ENCODE data around the gene CDHR4.
"Not testable (repeated sequence)": the region's sequence is repeated elsewhere in the genome, so short reads cannot be mapped to it uniquely, and the experiment has no call there.

The CDHR4 gene

GRCh38 chr3:49792371-49793150 is 7.1 kb downstream of the CDHR4 start:
- H3K9me3 Mint-ChIP-seq (ENCODE audit: low read depth) = no peaks in the 10 kb centered on the region
- H3K4me3 Mint-ChIP-seq = no peak overlapping the region
- no peaks in the 10 kb centered on the region for H3K27me3 Mint-ChIP-seq
- H3K36me3 Mint-ChIP-seq = no peaks in the 10 kb centered on the region
- H3K4me1 Mint-ChIP-seq (ENCODE audit: low read depth) = peaks cover 3% of the 10 kb centered on the region
- no peak overlapping the region for H3K27ac Mint-ChIP-seq

- Mint-ChIP-seq H3K4me3 (no peak overlapping the region), H3K4me1 (ENCODE audit: low read depth) (peaks cover 11% of the 10 kb centered on the region), H3K36me3 (no peaks in the 10 kb centered on the region), H3K27me3 (no peaks in the 10 kb centered on the region), H3K27ac (no peak overlapping the region), H3K9me3 (ENCODE audit: low read depth) (no peaks in the 10 kb centered on the region)
Observed at GRCh38 chr3:49791571-49791970, 8.1 kb downstream of the CDHR4 start.

DNA sequence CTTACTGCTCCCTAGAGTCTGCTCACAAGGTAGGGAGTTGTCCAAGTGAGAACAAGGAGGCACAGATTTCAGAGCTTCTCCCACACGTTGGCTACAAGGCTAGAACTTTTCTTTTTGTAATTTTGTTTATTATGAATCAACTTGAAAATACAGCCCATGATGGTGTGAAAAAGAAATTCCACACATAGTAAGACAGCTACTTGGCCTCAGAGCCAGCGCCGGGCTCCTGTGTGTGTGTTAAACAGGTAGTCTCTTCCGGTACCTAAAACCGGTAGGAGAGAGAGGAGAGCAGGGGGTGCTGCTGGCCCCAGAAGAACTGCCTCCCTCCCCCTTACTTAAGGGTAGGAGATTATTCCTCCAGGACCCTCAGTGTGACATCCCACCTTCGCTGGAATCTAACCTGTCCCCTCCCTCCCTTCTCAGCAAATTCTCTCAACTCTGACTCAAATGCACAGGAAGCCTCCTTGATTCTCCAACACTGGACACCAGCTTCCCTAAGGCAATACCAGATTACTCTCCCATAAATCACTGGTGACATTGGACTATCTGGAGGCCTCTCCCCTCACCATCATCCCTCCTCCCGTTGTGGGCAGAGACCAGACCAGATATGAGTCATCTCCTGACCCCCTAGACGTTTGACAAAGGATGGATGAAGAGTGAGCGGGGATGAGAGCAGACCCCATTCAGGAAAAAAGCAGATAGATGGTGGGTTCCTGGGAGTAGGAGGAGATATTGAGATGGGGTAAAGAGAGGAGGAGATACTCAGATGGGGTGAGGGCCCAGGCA is 8.9 kb downstream of the CDHR4 start:
- Mint-ChIP-seq H3K36me3 (no peaks in the 10 kb centered on the region), H3K27me3 (no peaks in the 10 kb centered on the region), H3K4me1 (ENCODE audit: low read depth) (peaks cover 13% of the 10 kb centered on the region), H3K27ac (no peak overlapping the region), H3K4me3 (no peak overlapping the region), H3K9me3 (ENCODE audit: low read depth) (no peaks in the 10 kb centered on the region)

- H3K27ac Mint-ChIP-seq = no peak overlapping the region
- no peak overlapping the region for H3K4me3 Mint-ChIP-seq
- H3K27me3 Mint-ChIP-seq = no peaks in the 10 kb centered on the region
- peaks cover 4% of the 10 kb centered on the region for H3K36me3 Mint-ChIP-seq
- H3K9me3 Mint-ChIP-seq (ENCODE audit: low read depth) = no peaks in the 10 kb centered on the region
- H3K4me1 Mint-ChIP-seq (ENCODE audit: low read depth) = peaks cover 28% of the 10 kb centered on the region
Observed at GRCh38 chr3:49788056-49788455, 11.6 kb downstream of the CDHR4 start.

DNA sequence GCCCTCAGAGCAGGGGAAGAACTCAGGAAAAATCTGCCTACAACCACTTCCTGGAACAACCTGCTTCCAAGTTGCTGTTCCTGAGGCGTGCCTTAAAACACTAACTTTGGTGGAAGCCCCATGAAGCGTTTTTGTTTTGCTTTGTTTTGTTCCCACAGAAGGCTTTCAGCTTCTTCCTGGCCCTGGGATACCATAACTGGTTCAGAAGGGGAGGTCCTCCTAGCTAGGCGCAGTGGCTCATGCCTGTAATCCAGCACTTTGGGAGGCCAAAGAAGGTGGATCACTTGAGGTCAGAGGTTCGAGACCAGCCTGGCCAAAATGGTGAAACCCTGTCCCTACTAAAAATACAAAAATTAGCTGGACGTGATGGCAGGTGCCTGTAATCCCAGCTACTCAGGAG is 12.1 kb downstream of the CDHR4 start:
- Mint-ChIP-seq H3K27me3 (no peaks in the 10 kb centered on the region), H3K4me1 (ENCODE audit: low read depth) (peaks cover 30% of the 10 kb centered on the region), H3K4me3 (no peak overlapping the region), H3K36me3 (peaks cover 4% of the 10 kb centered on the region), H3K27ac (peak overlapping the region; percentile 96), H3K9me3 (ENCODE audit: low read depth) (no peaks in the 10 kb centered on the region)

DNA sequence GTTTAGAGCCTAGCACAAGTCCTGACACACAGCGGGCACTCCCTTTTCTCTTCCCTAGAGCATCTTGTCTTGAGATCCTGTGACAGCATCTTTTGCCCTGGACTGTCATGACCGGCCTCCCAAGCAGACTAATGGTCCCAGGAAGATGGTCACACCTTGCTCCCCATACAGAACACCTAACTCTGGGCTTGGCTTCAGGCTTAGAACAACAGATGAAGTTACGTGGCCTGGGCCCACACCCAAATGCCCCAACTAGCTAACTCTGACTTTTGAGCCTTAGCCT is 12.6 kb downstream of the CDHR4 start:
- peak overlapping the region; percentile 95 for H3K4me3 Mint-ChIP-seq
- no peaks in the 10 kb centered on the region for H3K27me3 Mint-ChIP-seq
- H3K9me3 Mint-ChIP-seq (ENCODE audit: low read depth) = no peaks in the 10 kb centered on the region
- H3K36me3 Mint-ChIP-seq = peaks cover 4% of the 10 kb centered on the region
- peak overlapping the region; percentile 96 for H3K27ac Mint-ChIP-seq
- peaks cover 34% of the 10 kb centered on the region for H3K4me1 Mint-ChIP-seq (ENCODE audit: low read depth)

- Mint-ChIP-seq H3K36me3 (peaks cover 4% of the 10 kb centered on the region), H3K4me3 (peak within 1 kb of the TSS; percentile 95), H3K9me3 (ENCODE audit: low read depth) (no peaks in the 10 kb centered on the region), H3K27me3 (no peaks in the 10 kb centered on the region), H3K4me1 (ENCODE audit: low read depth) (peaks cover 34% of the 10 kb centered on the region), H3K27ac (peak within 1 kb of the TSS; percentile 96)
Observed at GRCh38 chr3:49786357-49787181, 13.1 kb downstream of the CDHR4 start, which contains the start of gene IP6K1. Gene IP6K1, minus strand, starts transcription at chr3:49786542. Its CDS starts 38,502 bp downstream, at chr3:49748040.

DNA sequence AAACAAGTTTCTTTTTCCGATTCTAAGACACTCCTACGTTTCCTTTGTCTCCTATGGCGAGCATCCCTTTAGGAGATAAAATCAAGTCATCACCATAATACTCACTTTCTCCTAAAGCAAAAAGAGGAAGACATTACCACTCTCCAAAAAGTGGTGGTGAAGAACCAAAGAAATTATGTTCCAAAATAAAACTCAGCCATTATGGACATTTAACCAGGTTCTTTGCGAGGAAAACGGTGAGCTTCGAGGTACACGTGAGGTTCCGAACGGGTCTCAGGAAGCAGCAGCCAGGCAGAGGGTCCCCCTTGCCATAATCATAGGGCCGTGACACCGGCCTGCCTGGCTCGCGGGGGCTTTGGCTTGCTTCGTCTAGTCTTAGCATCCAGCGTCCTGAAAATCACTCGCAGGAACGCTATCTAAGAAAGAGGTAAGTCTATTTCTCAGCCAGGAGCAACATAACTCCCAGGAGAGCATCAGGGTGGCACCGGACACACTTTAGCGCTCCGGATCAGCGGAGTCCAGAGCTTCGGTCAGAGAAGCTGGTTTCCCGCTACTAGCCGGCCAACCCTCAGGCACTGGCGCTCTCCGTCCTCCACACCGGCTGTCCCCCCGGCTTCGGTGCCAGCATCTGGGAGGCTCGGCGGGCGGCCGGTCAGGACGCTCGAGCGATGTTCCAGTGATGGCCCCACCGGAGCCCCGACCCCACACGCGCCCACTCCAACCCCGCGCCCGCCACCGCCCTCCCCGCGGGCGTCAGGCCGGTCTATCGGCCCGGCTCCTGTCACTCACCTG is 13.9 kb downstream of the CDHR4 start:
- Mint-ChIP-seq H3K27ac (peak overlapping the region; percentile 88), H3K27me3 (no peaks in the 10 kb centered on the region), H3K36me3 (peaks cover 7% of the 10 kb centered on the region), H3K4me1 (ENCODE audit: low read depth) (peaks cover 41% of the 10 kb centered on the region), H3K9me3 (ENCODE audit: low read depth) (no peaks in the 10 kb centered on the region), H3K4me3 (peak overlapping the region; percentile 95)

DNA sequence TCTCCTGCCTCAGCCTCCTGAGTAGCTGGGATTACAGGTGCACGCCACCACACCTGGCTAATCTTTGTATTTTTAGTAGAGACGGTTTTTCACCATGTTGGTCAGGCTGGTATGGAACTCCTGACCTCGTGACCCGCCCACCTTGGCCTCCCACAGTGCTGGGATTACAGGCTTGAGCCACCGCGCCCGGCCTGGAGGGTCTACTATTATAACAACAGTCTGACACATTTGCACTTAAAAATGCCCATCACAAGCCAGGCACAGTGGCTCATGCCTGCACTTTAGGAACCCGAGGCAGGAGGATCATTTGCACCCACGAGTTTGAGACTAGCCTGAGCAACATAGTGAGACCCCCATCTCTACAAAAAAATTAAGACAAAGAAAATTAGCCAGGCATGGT is 17.4 kb downstream of the CDHR4 start:
- H3K4me1 Mint-ChIP-seq (ENCODE audit: low read depth) = peaks cover 54% of the 10 kb centered on the region
- H3K4me3 Mint-ChIP-seq = peak overlapping the region; percentile 20
- H3K27ac Mint-ChIP-seq; H3K27me3 Mint-ChIP-seq; H3K9me3 Mint-ChIP-seq (ENCODE audit: low read depth); H3K36me3 Mint-ChIP-seq: not testable (repeated sequence)

DNA sequence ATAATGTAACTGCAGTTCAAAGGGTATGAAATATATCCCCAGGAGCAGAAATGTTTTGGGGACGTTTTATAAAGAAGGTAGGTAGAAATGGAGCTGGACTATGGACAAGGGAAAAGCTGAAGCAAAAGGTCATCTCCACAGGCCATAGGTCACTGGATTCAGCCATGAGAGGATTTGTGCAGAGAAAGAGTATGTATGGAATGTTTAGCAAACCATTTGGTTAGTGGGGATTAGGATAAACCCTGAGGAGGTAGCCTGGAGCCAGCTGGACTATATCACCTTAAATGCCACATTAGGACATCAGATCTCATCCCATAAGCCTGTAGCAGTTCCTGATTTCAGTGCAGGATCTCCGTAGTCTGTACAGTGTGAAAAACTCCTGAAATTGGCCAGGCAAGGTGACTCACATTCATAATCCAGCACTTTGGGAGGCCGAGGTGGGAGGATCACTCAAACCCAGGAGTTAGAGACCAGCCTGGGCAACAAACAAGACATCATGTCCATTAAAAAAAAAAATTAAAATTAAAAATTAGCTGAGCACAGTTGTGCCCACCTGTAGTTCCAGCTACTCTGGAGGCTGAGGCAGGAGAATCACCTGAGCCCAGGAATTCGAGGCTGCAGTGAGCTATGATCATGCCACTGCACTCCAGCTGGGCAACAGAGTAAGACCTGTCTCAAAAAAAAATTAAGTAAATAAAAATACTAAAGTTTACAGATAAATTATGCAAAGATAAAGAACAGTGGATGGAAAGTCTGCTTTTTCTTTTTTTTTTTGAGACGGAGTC is 18.1 kb downstream of the CDHR4 start:
- peaks cover 7% of the 10 kb centered on the region for H3K36me3 Mint-ChIP-seq
- H3K4me3 Mint-ChIP-seq = no peak overlapping the region
- no peaks in the 10 kb centered on the region for H3K9me3 Mint-ChIP-seq (ENCODE audit: low read depth)
- H3K27me3 Mint-ChIP-seq = no peaks in the 10 kb centered on the region
- no peak overlapping the region for H3K27ac Mint-ChIP-seq
- H3K4me1 Mint-ChIP-seq (ENCODE audit: low read depth) = peaks cover 51% of the 10 kb centered on the region

- not testable (repeated sequence) for H3K27me3 Mint-ChIP-seq; H3K27ac Mint-ChIP-seq; H3K4me3 Mint-ChIP-seq; H3K36me3 Mint-ChIP-seq; H3K9me3 Mint-ChIP-seq (ENCODE audit: low read depth)
- peaks cover 51% of the 10 kb centered on the region for H3K4me1 Mint-ChIP-seq (ENCODE audit: low read depth)
Observed at GRCh38 chr3:49780975-49781365, 18.7 kb downstream of the CDHR4 start.

- H3K4me3 Mint-ChIP-seq = peak overlapping the region; percentile 54
- H3K4me1 Mint-ChIP-seq (ENCODE audit: low read depth) = peaks cover 51% of the 10 kb centered on the region
- H3K36me3 Mint-ChIP-seq = peaks cover 5% of the 10 kb centered on the region
- peak overlapping the region; percentile 76 for H3K27ac Mint-ChIP-seq
- H3K9me3 Mint-ChIP-seq (ENCODE audit: low read depth) = no peaks in the 10 kb centered on the region
- H3K27me3 Mint-ChIP-seq = no peaks in the 10 kb centered on the region
Observed at GRCh38 chr3:49780080-49780974, 19.3 kb downstream of the CDHR4 start.

Data from activated naive CD8-positive, alpha-beta T cell (primary cell).